ENCODE data around the gene SLFN12L.

Gene SLFN12L

GRCh38 chr17:35423761-35424160 lies 113.7 kb downstream of the SLFN12L start:
- FAIRE-seq = no peak

All from islet of Langerhans (tissue), 1 donor.